Activated CD4-positive, alpha-beta T cell treated with anti-CD3 and anti-CD28 coated beads, Interleukin-2, amount 50 U/mL, for 4 hours (primary cell): ENCODE measurements around the gene KRT13.

Source experiments
- DNase-seq, 2 experiments: peaks; one replicate each; pipeline ENCODE4 v3.0.0-alpha.2; 2020

Gene KRT13

DNA sequence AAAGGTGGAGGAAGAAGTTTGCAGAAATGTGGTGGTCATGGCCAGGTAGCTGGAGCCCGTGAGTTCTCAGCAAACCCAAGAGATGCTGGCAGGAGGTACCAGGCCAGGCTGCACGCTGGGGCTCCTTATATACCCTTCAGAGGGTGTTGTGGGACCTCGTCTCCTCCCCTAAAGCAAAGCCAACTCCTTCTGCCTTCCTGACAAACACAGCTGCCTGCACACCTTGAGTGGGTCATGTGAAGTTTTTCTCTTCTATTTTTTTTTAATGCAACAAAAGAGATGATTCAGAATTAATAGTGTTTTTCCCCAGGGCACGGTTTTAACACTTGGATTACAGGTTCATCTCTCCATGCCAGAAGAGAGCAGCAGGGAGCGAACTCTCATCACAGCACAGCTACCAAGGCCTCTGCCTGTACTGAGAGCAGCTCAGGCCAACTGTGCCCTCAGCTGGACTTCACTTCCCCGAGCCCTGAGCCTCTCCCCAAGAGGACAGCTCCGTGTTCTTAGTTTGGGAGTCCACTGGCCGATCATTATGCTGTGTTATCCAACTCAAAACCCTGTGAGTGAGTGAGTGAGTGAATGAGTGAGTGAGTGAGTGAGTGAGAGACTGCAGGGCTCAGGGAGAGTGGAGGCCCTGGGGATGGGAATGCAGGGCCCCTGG is 13.5 kb upstream of the KRT13 start, which contains the start of gene KRT15:
Gene KRT15 (minus strand): TSS at position 102 of the 661 bp plus-strand sequence. CDS start 63 bp downstream, at position 39.
- no peak for DNase-seq

DNA sequence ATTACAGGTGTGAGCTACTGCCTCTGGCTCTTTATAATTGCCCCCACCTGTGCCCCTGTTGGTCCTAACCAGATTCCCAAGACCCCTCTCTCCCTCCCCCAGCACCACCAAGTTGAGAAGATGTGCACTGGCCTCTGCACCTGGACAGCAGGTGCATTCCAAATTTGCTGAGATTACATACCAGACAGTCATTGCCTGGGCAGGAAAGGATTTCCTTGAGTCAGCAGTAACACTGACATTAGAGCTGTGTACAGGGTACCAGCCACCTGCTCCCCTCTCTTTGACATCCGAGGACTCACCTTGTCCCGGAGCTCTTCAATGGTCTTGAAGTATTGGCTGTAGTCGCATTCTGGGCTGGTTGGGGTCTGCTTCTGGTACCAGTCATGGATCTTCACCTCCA is 12.6 kb upstream of the KRT13 start:
- no peak for DNase-seq

DNA sequence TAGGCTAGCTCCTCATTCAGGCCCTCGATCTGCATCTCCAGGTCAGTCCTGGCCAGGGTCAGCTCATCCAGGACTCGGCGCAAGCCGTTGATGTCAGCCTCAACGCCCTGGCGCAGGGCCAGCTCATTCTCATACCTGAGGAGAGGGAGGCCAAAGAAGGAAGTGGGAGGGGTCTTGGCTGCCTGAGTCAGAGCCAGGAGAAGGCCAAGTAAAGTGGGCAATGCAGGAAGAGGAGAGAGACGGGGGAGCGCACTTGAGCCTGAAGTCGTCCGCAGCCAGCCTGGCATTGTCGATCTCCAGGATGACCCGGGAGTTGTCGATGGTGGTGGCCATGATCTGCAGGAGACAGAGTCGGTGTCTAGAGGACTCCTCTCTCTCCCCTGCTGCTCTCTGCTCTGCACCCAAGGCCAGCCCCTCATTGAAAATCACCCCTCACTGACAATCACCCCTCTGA is 11.4 kb upstream of the KRT13 start:
- no peak for DNase-seq

- no peak for DNase-seq
These were observed 10.9 kb upstream of the KRT13 start for GRCh38 chr17:41516147-41516829.

GRCh38 chr17:41513168-41513547 is 7.7 kb upstream of the KRT13 start:
- no peak for DNase-seq

GRCh38 chr17:41512546-41513167 is 7.2 kb upstream of the KRT13 start:
- no peak for DNase-seq

DNA sequence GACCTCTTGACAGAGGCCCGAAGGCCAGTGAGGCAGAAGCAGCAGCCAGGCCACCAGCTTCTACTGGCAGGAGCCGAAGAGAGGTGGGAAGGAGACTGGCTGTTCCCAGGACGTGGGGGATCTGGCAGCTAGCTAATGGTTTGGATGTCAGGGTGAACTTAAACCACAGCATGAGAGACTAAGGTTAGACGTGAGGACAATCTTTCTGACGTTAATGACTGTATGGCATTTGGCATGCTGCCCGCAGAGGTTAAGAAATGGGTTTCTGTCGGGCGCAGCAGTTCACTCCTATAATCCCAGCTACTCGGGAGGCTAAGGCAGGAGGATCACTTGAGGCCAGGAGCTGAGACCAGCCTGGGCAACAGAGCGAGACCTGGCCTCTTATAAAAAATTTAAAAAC is 6.3 kb upstream of the KRT13 start:
- DNase-seq = no peak

DNA sequence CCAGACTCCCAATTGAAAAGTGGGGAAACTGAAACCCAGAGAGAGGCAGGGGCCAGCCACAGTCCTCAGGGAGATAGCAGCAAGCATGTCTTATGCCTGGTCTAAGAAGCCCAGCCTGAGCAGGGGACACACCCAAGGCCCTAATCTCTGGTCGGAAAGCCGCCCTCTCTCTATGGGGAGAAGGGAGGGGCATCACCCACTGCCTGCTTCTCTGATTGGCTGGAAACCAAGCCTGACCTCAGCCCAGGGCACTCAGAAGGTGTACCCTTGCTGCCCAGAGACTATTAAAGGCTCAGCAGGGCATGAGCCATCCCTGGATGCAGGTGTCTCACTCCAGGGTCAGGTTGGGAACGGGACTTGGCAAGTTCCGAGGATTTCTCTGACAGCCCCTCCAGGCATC is 5.7 kb upstream of the KRT13 start:
- DNase-seq = no peak

DNA sequence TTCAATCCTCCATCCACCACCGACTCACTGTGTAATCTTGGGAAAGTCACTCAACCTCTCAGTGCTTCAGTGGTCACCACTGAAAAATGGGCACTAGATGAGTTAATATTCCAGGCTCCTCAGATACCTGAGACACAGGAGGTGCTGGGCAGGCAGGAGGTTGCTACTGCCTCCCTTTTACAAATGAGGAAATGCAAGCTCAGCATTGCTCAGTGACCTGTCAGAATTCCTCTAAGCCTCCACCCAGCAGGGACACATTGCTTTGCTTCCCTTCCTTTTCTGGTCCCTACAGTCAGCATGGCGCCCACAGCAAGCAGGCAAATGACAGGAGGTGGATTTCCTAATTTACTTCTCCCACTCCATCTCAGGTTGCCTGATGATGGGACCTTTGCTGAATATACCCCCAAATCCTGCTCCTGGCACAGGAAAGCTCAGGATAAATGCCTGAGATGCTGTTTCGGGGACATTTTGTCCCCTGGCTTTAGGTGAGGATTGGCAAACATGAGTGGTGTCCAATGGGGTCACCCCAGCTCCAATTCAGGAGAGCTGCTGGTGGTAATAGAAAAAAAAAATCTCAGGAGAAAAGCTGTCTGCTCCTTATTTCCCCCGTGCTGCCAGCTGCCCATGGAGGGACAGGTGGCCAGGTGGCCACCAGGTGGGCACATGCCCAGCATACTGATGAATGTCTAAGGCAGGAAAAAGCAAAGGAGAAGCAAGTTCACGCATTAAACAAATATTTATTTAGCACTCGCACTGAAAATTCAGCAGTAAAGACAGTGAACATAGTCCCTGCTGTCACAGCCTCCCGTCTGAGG is 5.0 kb upstream of the KRT13 start:
- DNase-seq = no peak

DNA sequence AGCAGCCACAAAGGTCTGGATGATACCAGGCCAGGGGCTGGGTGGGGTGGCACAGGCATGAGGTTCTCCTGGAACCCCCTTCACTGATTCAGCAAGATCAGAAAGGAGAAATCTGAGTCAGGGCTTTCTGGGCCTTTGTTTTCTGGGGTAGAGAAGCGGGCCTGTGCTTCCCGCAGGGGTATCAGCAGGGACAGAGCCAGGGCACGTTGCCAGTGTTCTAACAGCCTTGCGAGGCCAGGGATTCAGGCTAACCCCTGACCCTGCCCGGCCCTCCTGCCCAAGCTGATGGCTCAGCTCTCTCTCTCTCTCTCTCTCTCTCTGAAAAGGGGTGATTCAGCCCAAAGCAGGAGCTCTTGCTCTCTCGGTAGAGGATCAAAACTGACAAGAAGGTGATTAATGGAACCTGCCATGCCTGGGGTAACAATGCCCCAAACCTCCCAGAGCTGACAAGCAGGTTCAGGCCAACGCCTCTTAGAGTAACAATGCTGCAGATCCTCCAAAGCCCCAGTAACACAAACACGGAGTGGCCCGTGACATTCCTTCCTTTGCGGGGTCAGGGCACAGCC is 2.0 kb upstream of the KRT13 start:
- DNase-seq = no peak

- no peak for DNase-seq
These were observed 676 bp upstream of the KRT13 start for GRCh38 chr17:41505809-41506767.

DNA sequence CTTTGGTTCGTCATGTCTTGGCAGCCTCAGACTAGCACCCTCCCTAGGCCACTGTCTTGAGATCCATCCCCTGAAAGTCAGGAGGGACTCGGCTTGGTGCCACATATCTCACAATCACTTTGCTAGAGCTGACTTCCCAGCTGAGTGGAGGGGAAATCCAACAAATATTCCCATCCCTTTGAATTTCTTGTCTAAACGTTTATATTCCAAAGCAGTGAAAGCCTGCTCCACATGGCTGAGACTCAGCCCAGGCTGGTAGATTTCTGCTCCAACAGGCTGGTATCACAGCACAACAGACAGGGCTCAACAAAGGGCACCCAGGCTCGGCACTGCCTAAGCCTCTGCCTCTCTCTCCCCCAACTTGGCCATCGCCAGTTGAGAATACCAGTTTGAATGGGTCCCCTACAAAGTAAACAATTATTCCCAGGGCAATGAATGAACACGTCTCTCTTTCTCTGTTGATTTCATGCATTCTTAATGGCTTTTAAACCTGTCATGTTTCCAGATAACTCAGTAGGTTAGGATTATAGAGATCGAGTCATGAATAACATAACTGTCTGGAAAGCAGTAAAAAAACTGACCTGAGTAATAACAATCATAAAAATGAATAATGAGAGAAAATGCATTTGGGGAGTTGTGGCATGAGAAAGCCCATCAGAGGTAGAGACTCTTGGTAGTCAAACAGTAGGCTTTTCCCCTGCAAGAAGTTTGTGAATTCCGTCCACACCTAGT is 1.0 kb downstream of the KRT13 start:
- no peak for DNase-seq

- no peak for DNase-seq
These were observed 2.2 kb downstream of the KRT13 start for GRCh38 chr17:41503202-41503601.

DNA sequence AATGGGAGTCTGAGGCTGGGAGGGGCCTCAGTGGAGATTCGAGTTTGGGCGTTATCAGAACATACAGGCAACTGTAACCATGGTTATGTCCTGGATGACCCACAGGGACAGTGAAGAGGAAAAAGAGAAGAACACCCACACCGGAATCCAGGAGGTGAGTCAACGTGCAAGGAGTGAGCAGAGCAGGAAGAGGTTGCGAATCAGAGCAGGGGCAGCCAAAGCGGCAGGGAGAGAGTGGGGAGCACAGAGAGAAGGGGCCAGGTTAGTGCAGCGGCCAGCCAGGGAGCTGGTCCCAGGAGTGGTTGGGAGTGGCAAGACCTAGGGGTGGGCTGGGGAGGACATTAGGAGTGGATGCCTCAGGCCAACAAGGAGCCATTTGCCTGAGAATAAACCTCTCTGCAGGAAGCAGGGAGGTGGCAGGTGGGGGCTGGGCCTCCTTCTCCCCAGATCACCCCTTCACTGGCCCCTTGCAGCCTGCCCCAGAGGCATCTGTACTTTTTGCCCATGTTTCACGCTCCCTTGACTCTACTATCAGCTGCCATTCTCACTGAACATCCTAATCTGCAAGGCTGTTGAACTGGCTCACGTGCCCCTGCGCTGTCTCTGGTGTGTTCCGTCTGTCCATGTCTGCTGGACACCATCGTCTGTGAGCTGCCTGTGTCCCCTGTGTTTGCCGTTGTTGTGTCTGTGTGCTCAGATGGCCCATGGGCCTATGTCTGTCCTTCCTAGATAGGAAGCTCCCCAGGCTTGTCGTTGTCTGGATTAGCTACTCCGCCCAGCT is 5.1 kb downstream of the KRT13 start:
- no peak for DNase-seq

DNA sequence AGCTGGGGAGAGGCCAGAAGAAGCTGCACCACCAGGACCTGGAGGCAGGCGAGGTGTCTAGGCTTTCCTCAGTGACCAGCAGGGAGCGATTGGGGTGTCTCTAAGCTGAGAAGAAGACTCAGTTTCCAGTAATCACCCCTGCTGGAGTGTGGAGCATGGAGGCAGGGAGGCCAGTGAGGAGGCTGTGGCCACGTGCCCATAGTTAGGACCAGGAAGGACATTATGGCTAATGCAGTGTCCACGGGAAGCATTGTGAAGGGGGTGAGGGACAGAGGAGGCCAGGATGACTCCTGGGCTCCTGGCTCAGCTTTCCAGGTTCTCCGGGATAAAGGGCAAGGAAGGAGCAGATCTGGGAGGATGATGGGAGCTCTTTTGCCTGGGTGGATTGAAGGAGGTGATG is 5.7 kb downstream of the KRT13 start:
- no peak for DNase-seq

GRCh38 chr17:41498276-41498675 is 7.1 kb downstream of the KRT13 start:
- DNase-seq = no peak

DNA sequence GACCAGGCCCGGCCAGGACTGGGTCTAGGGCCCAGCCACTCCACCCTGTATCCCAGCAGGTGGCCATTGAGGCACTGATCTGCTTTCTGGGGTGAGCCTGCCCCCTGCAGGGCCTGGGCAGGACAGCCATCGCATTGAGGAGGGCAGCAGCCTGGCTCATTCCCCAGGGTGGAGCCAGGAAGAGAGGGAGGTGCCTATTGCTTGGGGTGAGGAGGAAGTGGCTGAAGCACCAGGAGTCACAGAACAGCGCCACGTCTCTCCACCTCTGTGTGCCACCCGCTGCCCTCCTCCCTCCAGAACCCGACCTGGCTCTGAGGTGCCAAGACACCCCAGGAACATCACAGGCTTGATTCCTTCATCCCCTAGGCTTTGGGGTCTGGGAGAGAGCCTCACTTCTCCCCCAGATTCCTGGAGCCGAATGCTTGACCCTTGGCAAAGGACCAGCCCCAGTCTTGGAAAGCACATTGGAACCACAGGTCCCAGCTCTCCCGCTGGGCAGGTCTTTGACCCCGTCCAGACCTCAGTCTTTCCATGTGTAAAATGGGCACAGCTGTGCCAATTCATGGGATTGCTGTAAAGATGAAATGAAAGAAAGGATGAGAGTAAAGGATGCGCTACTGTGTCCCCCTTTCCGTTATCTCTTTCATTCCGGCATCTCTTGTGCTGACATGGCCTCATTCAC is 8.5 kb downstream of the KRT13 start:
- peak; percentile 27 to 31 for DNase-seq

DNA sequence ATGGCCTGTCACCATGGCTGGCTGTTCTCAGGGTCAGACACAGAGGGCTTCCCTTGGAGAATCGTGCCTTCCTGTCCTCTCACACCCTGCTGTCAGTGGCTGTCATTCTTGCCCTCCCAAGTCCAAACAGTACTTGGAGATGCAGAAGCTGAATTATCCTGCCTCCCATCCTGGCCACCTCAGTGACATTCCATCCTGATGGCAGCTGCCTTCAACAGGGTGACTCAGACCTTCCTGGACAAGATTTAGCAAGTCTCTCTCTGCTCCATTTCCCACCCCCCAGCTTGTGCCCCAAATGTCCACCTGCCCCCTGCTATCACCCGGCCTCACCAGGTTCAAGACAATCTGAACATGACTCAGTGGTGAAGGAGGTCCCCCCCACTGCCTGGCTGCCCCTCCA is 10.9 kb downstream of the KRT13 start:
- no peak for DNase-seq

DNA sequence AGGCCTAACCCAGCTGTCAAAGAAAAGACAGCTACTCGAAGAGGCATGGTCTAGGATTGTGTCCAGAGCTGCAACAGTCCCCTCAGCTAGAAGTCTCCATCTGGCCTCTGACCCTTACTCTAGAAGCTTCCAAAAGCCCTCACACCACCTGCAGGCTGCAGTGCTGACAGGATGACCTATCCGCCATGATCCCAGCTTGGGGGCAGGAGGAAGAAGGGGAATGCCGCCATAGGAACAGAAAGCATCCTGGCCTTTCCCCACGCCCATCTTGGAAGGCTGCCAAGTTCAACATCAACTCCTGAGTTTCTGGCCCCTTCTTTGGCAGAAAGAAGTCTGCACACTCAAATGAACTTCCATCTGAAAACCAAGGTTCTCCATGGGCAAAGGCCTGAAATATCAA is 12.6 kb downstream of the KRT13 start:
- DNase-seq = no peak

DNA sequence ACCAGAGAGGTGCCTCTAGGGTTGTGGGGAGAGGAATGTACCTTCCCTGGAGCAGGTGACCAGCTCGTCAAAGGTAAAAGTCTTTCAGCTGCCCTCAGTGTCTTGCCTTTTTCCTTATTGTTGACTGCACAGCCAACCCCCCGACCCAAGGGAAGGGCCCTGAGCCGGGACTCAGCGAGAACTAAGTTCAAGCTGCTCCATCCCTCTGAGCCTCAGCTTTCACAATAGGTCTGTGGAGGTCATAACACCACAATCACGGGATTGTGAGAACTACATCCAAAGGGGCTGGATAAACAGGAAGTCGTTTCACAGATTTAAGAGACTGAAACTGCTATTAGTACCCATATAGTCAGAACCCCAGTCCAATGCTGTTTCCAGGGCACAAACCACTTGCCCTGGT is 13.1 kb downstream of the KRT13 start:
- no peak for DNase-seq
